ENCODE results near the gene GPR152.

DNA sequence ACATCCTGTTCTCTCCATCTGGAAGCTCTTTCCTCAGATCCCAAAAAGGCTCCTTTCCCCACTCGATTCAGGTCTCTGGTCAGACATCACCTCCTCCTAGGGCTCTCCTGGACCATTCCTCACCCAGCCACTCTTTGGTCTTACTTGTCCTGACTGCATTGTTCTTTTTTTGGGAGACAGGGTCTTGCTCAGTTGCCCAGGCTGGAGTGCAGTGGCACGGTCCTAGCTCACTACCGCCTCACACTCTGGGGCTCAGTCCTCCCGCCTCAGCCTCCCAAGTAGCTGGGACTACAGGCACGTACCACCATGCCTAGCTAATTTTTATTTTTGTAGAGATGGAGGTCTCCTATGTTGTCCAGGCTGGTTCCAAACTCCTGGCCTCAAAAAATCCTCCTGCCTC, 7.0 kb downstream of the GPR152 start:
- TF ChIP-seq, protein P1, sequence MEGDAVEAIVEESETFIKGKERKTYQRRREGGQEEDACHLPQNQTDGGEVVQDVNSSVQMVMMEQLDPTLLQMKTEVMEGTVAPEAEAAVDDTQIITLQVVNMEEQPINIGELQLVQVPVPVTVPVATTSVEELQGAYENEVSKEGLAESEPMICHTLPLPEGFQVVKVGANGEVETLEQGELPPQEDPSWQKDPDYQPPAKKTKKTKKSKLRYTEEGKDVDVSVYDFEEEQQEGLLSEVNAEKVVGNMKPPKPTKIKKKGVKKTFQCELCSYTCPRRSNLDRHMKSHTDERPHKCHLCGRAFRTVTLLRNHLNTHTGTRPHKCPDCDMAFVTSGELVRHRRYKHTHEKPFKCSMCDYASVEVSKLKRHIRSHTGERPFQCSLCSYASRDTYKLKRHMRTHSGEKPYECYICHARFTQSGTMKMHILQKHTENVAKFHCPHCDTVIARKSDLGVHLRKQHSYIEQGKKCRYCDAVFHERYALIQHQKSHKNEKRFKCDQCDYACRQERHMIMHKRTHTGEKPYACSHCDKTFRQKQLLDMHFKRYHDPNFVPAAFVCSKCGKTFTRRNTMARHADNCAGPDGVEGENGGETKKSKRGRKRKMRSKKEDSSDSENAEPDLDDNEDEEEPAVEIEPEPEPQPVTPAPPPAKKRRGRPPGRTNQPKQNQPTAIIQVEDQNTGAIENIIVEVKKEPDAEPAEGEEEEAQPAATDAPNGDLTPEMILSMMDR (IDR thresholded peaks at IDR 0.05) = no peak
- no peak for TF ChIP-seq ZFX (IDR thresholded peaks at IDR 0.05; ENCODE audit: borderline replicate concordance)
